ENCODE measurements around the gene CDC40.

DNA sequence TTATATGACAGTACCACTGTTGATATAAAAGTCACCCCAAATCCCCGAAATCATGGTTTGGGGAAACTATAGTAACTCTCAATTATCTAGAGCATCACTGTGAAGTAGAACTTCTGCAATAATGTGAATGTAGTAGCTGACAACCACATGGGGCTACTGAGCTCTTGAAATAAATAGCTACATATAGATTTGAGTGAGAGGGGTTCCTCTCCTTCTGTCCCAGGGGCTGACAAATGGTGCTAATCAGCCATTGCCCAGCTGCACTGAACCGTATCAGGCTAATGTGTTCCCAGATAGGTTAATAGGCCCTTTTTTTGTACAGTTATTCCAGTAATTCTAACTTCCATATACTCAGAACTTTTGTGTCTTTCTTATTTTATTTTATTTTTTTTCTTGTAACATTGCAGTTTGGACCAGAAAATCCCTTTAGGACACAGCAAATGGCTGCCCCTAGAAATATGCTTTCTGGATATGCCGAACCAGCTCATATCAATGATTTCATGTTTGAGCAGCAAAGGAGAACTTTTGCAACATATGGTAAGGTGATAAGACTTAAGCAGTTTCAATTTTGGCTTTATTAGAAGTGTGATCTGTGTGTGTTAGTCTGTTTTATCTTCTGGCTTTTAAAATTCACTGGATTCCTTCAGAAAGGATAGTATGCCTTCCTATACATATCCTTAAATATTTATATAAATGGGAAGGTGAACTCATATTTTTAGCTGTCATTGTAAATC, 21.1 kb downstream of the CDC40 start:
- TF ChIP-seq, protein P1, sequence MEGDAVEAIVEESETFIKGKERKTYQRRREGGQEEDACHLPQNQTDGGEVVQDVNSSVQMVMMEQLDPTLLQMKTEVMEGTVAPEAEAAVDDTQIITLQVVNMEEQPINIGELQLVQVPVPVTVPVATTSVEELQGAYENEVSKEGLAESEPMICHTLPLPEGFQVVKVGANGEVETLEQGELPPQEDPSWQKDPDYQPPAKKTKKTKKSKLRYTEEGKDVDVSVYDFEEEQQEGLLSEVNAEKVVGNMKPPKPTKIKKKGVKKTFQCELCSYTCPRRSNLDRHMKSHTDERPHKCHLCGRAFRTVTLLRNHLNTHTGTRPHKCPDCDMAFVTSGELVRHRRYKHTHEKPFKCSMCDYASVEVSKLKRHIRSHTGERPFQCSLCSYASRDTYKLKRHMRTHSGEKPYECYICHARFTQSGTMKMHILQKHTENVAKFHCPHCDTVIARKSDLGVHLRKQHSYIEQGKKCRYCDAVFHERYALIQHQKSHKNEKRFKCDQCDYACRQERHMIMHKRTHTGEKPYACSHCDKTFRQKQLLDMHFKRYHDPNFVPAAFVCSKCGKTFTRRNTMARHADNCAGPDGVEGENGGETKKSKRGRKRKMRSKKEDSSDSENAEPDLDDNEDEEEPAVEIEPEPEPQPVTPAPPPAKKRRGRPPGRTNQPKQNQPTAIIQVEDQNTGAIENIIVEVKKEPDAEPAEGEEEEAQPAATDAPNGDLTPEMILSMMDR (IDR thresholded peaks at IDR 0.05; ENCODE audit: low read depth, low read length), result no peak
- no peak for TF ChIP-seq MYC (IDR thresholded peaks at IDR 0.05; ENCODE audit: low read depth, low read length)
